HepG2 (cell line): ENCODE results near the gene CD300A. TPM values are rescaled to one million over a fixed set of nuclear protein-coding genes. Genes with fewer than 3 reads are reported as not detected.
A peak's percentile ranks its signal among the peaks of the same experiment; 100 is the strongest.

ENCODE experiments used
- ARHGAP35 ChIP-seq: sonication (generic); formaldehyde crosslinking; IDR thresholded peaks from 2 replicates; pipeline ENCODE4 v1.9.0; 2022; ENCODE audit warnings: mild to moderate bottlenecking, inconsistent platforms, moderate library complexity, missing genetic modification reagents, borderline replicate concordance
- BATF2 ChIP-seq: sonication (generic); formaldehyde crosslinking; IDR thresholded peaks from 2 replicates; pipeline ENCODE4 v1.8.0; 2022; ENCODE audit warnings: mild to moderate bottlenecking, missing genetic modification reagents, moderate library complexity
- CEBPG ChIP-seq: IDR thresholded peaks from 2 replicates; pipeline ENCODE4 v1.6.1; 2016
- CREB1 ChIP-seq, 2 experiments: fragments of 450-650 bp in 1 of 2; IDR thresholded peaks; 2 replicates each; pipeline ENCODE4 v1.6.1; 2016 to 2017; ENCODE audit warnings: control low read depth in 1 of 2, mild to moderate bottlenecking in 1 of 2, missing compliant biosample characterization in 1 of 2, missing genetic modification characterization in 1 of 2
- CREBL2 ChIP-seq: sonication (generic); formaldehyde crosslinking; IDR thresholded peaks from 2 replicates; pipeline ENCODE4 v1.8.1; 2023; ENCODE audit warnings: missing genetic modification reagents, mild to moderate bottlenecking, borderline replicate concordance
- EEA1 ChIP-seq: sonication (generic); formaldehyde crosslinking; IDR thresholded peaks from 2 replicates; pipeline ENCODE4 v1.5.1; 2020; ENCODE audit warnings: mild to moderate bottlenecking, missing genetic modification reagents, borderline replicate concordance
- ELF1 ChIP-seq: sonication (generic); formaldehyde crosslinking; IDR thresholded peaks from 2 replicates; pipeline ENCODE4 v1.4.0; 2020; ENCODE audit warnings: missing genetic modification reagents
- EP300 ChIP-seq, 3 experiments: sonication (generic) in 1 of 3; formaldehyde crosslinking in 1 of 3; IDR thresholded peaks; 2 replicates each; pipeline versions ENCODE4 v1.5.1 to v1.6.1; 2011 to 2020; ENCODE audit warnings: low read depth in 2 of 3, low read length in 2 of 3, borderline replicate concordance in 1 of 3, improper control_type of control experiment in 1 of 3, mild to moderate bottlenecking in 1 of 3, missing genetic modification reagents in 1 of 3, moderate library complexity in 1 of 3
- GLI4 ChIP-seq: sonication (generic); formaldehyde crosslinking; IDR thresholded peaks from 2 replicates; pipeline ENCODE4 v1.5.1; 2020; ENCODE audit warnings: missing genetic modification reagents, mild to moderate bottlenecking, moderate library complexity, borderline replicate concordance
- HOXA9 ChIP-seq: sonication (generic); formaldehyde crosslinking; IDR thresholded peaks from 2 replicates; pipeline ENCODE4 v1.8.1; 2022; ENCODE audit warnings: missing genetic modification reagents, mild to moderate bottlenecking, moderate library complexity, borderline replicate concordance
- JARID2 ChIP-seq: sonication (generic); formaldehyde crosslinking; IDR thresholded peaks from 2 replicates; pipeline ENCODE4 v1.8.1; 2023; ENCODE audit warnings: missing genetic modification reagents, inconsistent platforms; ENCODE audit not compliant: insufficient replicate concordance
- MTF2 ChIP-seq: sonication (generic); formaldehyde crosslinking; IDR thresholded peaks from 2 replicates; pipeline ENCODE4 v1.5.0; 2020; ENCODE audit warnings: missing genetic modification reagents, borderline replicate concordance
- RNF2 ChIP-seq: fragments of 450-650 bp; conservative IDR thresholded peaks from 2 replicates; pipeline ENCODE4 v1.6.1; 2016; ENCODE audit warnings: low read depth
- SRF ChIP-seq: IDR thresholded peaks from 2 replicates; pipeline ENCODE4 v1.6.1; 2011; ENCODE audit warnings: mild to moderate bottlenecking, low read depth, low read length, moderate library complexity
- SUZ12 ChIP-seq: fragments of 150-350 bp; IDR thresholded peaks from 2 replicates; pipeline ENCODE4 v1.6.1; 2014; ENCODE audit warnings: low read depth, low read length
- TAF1 ChIP-seq: sonication (generic); formaldehyde crosslinking; IDR thresholded peaks from 2 replicates; pipeline ENCODE4 v1.4.0; 2020; ENCODE audit warnings: missing genetic modification reagents
- TBL1XR1 ChIP-seq: fragments of 150-350 bp; IDR thresholded peaks from 2 replicates; pipeline ENCODE4 v1.6.1; 2014; ENCODE audit warnings: borderline replicate concordance, low read length; ENCODE audit not compliant: partially characterized antibody
- TOE1 ChIP-seq: sonication (generic); formaldehyde crosslinking; IDR thresholded peaks from 2 replicates; pipeline ENCODE4 v1.4.0; 2020; ENCODE audit warnings: mild to moderate bottlenecking, missing genetic modification reagents
- TRIM22 ChIP-seq: fragments of 450-650 bp; IDR thresholded peaks from 2 replicates; pipeline ENCODE4 v1.6.1; 2017
- XBP1 ChIP-seq: sonication (generic); formaldehyde crosslinking; IDR thresholded peaks from 2 replicates; pipeline ENCODE4 v1.5.0; 2020; ENCODE audit warnings: missing genetic modification reagents
- ZNF12 ChIP-seq: sonication (generic); formaldehyde crosslinking; IDR thresholded peaks from 2 replicates; pipeline ENCODE4 v1.5.0; 2020; ENCODE audit warnings: missing genetic modification reagents
- ZNF17 ChIP-seq: sonication (generic); formaldehyde crosslinking; IDR thresholded peaks from 2 replicates; pipeline ENCODE4 v1.5.0; 2020; ENCODE audit warnings: mild to moderate bottlenecking, missing genetic modification reagents
- ZNF180 ChIP-seq: sonication (generic); formaldehyde crosslinking; IDR thresholded peaks from 2 replicates; pipeline ENCODE4 v1.4.0; 2020; ENCODE audit warnings: low read depth, missing genetic modification reagents, borderline replicate concordance
- ZNF230 ChIP-seq: sonication (generic); formaldehyde crosslinking; IDR thresholded peaks from 2 replicates; pipeline ENCODE4 v1.4.0; 2020; ENCODE audit warnings: mild to moderate bottlenecking, missing genetic modification reagents
- ZNF329 ChIP-seq: sonication (generic); formaldehyde crosslinking; IDR thresholded peaks from 2 replicates; pipeline ENCODE4 v1.9.0; 2021; ENCODE audit warnings: low read depth, mild to moderate bottlenecking, missing genetic modification reagents
- ZNF558 ChIP-seq: sonication (generic); formaldehyde crosslinking; IDR thresholded peaks from 2 replicates; pipeline ENCODE4 v1.9.0; 2022; ENCODE audit warnings: mild to moderate bottlenecking, missing genetic modification reagents, borderline replicate concordance
- ZNF576 ChIP-seq: sonication (generic); formaldehyde crosslinking; IDR thresholded peaks from 2 replicates; pipeline ENCODE4 v1.4.0; 2020; ENCODE audit warnings: mild to moderate bottlenecking, missing genetic modification reagents
- ZNF614 ChIP-seq: IDR thresholded peaks from 2 replicates; pipeline ENCODE4 v1.6.1; 2018; ENCODE audit warnings: missing biosample characterization, missing genetic modification reagents, inconsistent platforms, borderline replicate concordance
- ZNF746 ChIP-seq: sonication (generic); formaldehyde crosslinking; IDR thresholded peaks from 2 replicates; pipeline ENCODE4 v1.8.0; 2022; ENCODE audit warnings: mild to moderate bottlenecking, missing genetic modification reagents
- ZNF749 ChIP-seq: sonication (generic); formaldehyde crosslinking; IDR thresholded peaks from 2 replicates; pipeline ENCODE4 v1.8.0; 2022; ENCODE audit warnings: mild to moderate bottlenecking, missing genetic modification reagents, moderate library complexity, borderline replicate concordance
- ZNF780A ChIP-seq: sonication (generic); formaldehyde crosslinking; IDR thresholded peaks from 2 replicates; pipeline ENCODE4 v1.8.0; 2022; ENCODE audit warnings: mild to moderate bottlenecking, missing genetic modification reagents, moderate library complexity
- polyA plus RNA-seq, 8 experiments: library from polyadenylated mRNA; depleted of rRNA in 3 of 8; stranded (reverse) in 7 of 8; unstranded in 1 of 8; fragments of >200 nt; fragmentation: Illumina TruSeq in 4 of 8; extraction: Trizol in 4 of 8; gene quantifications; 2 replicates each; pipeline versions ENCODE4 v1.2.1 to v1.2.3, GENCODE V29; 2011 to 2016; ENCODE audit warnings: low read depth in 4 of 8, missing spikeins in 1 of 8, mixed read lengths in 1 of 8; ENCODE audit not compliant: insufficient read depth in 1 of 8
- total RNA-seq, 5 experiments: library from RNA; depleted of rRNA; stranded (reverse); fragments of >200 nt; fragmentation: Illumina TruSeq; extraction: Trizol; gene quantifications; 2 replicates each; pipeline ENCODE4 v1.2.3, GENCODE V29; 2016; ENCODE audit warnings: low read depth in 1 of 5

The CD300A gene
- total and polyA plus RNA-seq, 2 of the 13 experiments (the other 11 are each of a cell fraction or from before 2014, with no cell fraction given): not detected

- 0 out of 2 replicates have a peak, but pooled peaks have one; percentile 33 for TF ChIP-seq ZNF558
- TF ChIP-seq ZNF746 (CRISPR knock-in tag): no peak
- peak; percentile 9; the same call in 1 of the 2 replicates for TF ChIP-seq TAF1 (CRISPR knock-in tag)
- no peak for TF ChIP-seq ARHGAP35 (CRISPR knock-in tag)
- no peak for TF ChIP-seq SRF
- no peak for TF ChIP-seq ZNF749 (CRISPR knock-in tag)
- no peak for TF ChIP-seq ZNF614 (CRISPR knock-in tag)
- no peak for TF ChIP-seq ZNF180
- no peak for TF ChIP-seq ZNF17
- no peak for TF ChIP-seq CREB1 (IDR thresholded peaks at IDR 0.05)
- TF ChIP-seq CREB1 (CRISPR knock-in tag; IDR thresholded peaks at IDR 0.05): no peak
- TF ChIP-seq RNF2: no peak
- TF ChIP-seq EEA1 (CRISPR knock-in tag): no peak
- TF ChIP-seq BATF2 (CRISPR knock-in tag): no peak
- TF ChIP-seq EP300 (IDR thresholded peaks at IDR 0.05; ENCODE audit: low read depth in 2 of 2, low read length in 2 of 2): no peak
- TF ChIP-seq EP300 (CRISPR knock-in tag; IDR thresholded peaks at IDR 0.05; ENCODE audit: borderline replicate concordance): no peak
- TF ChIP-seq TRIM22: no peak
- TF ChIP-seq JARID2 (CRISPR knock-in tag): no peak
- TF ChIP-seq ELF1: no peak
- no peak for TF ChIP-seq ZNF576 (CRISPR knock-in tag)
- TF ChIP-seq ZNF12 (CRISPR knock-in tag): no peak
- 0 out of 2 replicates have a peak, but pooled peaks have one; percentile 3 for TF ChIP-seq CREBL2
- peak; percentile 70; the same call in 1 of the 2 replicates for TF ChIP-seq MTF2 (CRISPR knock-in tag)
- no peak for TF ChIP-seq TOE1 (CRISPR knock-in tag)
- TF ChIP-seq ZNF780A: no peak
- TF ChIP-seq HOXA9: no peak
- TF ChIP-seq ZNF329: no peak
- TF ChIP-seq ZNF230: no peak
- no peak for TF ChIP-seq CEBPG (CRISPR knock-in tag)
- TF ChIP-seq XBP1 (CRISPR knock-in tag): no peak
- no peak for TF ChIP-seq SUZ12
- TF ChIP-seq TBL1XR1: no peak
- no peak for TF ChIP-seq GLI4
These were observed 11.3 kb upstream of the CD300A start (continued) for GRCh38 chr17:74455025-74455545.
